ENCODE measurements around the gene PDCD1.

DNA sequence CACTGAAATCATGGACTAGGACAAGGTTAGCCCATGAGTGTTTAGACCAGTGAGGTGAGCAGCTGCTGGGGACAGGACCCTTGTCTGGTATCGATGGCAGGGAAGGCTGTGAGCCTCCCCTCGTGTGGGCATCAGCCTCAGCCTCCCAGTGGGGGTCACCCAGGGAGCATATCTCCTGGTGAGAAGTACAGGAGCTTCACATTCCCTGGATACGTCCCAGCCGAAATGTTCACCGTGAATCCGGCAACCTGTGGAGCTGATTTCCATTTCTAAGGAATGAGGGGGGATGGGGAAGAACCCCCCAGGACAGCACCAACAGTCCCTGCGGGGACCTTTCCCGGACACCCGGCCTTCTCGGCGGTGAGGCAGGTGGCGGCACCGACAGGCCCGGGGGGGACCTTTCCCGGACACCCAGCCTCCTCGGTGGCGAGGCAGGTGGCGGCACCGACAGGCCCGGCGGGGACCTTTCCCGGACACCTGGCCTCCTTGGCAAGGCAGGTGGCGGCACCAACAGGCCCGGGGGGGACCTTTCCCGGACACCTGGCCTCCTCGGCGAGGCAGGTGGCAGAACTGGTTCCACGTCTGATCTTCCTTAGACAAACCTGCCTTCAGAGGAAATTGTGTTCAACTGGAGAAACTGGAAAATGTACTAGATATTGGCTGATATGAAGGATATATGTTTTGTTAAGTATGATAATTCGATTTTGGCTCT lies 32.0 kb upstream of the PDCD1 start:
- TF ChIP-seq EP300 (IDR thresholded peaks at IDR 0.05) = no peak
- TF ChIP-seq, protein P1, sequence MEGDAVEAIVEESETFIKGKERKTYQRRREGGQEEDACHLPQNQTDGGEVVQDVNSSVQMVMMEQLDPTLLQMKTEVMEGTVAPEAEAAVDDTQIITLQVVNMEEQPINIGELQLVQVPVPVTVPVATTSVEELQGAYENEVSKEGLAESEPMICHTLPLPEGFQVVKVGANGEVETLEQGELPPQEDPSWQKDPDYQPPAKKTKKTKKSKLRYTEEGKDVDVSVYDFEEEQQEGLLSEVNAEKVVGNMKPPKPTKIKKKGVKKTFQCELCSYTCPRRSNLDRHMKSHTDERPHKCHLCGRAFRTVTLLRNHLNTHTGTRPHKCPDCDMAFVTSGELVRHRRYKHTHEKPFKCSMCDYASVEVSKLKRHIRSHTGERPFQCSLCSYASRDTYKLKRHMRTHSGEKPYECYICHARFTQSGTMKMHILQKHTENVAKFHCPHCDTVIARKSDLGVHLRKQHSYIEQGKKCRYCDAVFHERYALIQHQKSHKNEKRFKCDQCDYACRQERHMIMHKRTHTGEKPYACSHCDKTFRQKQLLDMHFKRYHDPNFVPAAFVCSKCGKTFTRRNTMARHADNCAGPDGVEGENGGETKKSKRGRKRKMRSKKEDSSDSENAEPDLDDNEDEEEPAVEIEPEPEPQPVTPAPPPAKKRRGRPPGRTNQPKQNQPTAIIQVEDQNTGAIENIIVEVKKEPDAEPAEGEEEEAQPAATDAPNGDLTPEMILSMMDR (IDR thresholded peaks at IDR 0.05) = no peak
- TF ChIP-seq POLR2A (IDR thresholded peaks at IDR 0.05) = no peak

All from ovary (tissue), 3 donors.